HG03095 (cell line): ENCODE data around the gene PRKACB.
"Not testable (repeated sequence)": the region's sequence is repeated elsewhere in the genome, so short reads cannot be mapped to it uniquely, and the experiment has no call there.

Experiments
- ATAC-seq: cut with Tn5 transposase; IDR thresholded peaks from one replicate; pipeline ENCODE4 v1.9.1; 2021; ENCODE audit warnings: moderate library complexity; ENCODE audit not compliant: unreplicated experiment

PRKACB gene

DNA sequence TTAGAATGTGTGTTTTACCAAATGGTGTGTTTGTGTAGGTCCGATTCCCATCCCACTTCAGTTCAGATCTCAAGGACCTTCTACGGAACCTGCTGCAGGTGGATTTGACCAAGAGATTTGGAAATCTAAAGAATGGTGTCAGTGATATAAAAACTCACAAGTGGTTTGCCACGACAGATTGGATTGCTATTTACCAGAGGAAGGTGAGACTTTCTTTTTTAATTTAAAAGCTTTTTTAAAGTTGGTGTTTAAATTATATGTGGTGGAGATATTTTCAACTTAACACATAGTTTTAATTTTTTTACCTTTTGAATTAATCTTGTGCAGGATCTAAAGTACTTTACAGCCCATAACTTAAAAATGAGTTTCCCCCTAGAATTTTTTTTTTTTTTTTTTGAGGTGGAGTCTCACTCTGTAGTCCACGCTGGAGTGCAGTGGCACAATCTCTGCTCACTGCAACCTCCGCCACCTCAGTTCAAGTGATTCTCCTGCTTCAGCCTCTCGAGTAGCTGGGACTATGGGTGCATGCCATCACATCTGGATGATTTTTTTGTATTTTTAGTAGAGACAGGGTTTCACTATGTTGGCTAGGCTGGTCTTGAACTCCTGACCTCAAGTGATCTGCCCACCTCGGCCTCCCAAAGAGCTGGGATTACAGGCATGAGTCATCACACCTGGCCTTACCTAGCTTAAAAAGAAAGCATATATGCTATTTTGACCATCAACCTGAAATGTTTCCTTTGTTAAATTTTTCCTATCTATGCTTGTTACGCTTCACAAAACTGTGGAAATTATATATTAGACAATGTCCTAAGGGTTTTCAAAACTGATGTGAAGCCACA lies 70.3 kb downstream of the PRKACB start:
- ATAC-seq, result no peak

DNA sequence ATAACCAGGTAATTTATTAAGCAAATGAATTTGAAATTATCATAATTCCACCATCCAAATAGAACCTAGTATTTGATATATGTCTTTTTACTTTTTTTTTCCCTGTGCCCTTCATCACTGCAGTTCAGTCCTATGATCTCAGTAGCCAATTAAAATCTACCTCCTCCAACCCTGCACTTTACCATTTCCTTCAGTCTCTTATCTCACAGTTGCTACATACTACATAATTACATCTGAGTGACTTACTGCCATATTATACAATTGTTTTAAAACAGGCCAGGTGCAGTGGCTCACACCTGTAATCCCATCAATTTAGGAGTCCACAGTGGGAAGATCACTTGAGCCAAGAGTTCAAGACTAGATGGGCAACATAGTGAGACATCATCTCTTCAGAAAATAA lies 73.2 kb downstream of the PRKACB start:
- ATAC-seq, result no peak

DNA sequence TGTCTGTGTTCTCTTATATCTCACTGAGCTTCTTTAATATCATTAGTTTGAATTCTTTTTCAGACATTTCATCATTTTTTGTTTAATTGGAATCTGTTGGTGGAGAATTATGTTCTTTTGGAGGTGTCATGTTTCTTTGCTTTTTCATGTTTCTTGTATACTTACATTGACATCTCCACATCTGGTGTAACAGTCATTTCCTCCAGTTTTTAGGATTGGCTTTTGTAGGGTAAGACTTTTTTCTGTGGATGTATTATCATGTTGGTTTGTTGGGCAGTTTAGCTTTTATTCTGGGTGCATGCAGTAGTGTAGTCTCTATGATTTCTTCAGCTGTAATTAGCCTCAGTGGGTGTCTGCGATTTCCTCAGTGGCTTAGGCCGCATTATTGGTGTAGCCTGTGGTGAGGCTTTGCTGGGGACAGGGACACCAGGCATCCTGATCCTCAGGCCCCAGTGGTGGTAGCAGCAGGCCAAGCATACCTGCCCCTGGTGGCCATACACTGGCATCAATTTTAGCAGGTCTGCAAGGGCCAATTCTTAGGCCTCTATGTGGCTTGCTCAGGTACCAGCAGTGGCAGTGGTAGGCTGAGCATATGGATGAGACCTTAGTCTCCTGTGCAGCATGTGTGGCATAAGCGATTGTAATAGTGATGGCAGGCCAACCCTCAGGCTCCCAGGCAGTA lies 79.8 kb downstream of the PRKACB start:
- no peak for ATAC-seq

DNA sequence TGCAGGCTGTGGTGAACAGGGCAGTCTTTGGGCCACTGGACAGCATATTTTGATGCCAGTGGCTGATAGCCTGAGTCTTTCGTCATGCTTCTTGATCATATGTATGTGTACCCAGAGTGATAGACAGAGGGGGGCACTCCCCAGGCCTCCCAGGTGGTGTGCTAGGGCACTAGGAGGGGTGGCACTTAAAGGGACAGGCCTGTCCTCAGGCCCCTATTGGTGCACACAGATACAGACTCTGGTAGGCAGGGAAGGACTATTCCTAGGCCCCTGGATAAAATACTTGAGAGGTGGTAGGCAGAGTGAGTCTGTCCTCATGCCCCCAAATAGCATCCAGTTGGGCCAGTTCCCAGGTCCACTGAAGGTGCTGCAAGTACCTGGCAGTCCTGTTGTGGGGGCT lies 80.8 kb downstream of the PRKACB start:
- ATAC-seq, result no peak

DNA sequence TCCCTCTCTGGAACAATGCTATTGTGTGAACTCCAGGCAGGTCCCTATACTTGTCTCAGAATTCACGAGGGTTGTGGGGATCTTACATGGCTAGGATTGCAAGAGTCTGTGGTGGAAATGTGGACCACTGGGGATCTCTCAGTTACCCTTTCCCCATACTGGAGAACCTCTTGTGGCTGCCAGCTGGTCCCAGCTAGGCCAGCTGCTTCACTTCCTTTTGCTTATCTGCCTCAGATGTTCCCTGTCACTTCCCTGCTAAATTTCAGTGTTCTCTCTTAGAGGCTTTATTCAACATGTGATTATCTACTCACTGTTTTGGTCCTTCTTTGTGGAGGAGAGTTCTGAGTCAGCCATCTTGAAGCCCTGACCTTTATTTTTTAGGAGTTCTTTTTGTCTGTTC lies 81.6 kb downstream of the PRKACB start:
- ATAC-seq, result no peak

DNA sequence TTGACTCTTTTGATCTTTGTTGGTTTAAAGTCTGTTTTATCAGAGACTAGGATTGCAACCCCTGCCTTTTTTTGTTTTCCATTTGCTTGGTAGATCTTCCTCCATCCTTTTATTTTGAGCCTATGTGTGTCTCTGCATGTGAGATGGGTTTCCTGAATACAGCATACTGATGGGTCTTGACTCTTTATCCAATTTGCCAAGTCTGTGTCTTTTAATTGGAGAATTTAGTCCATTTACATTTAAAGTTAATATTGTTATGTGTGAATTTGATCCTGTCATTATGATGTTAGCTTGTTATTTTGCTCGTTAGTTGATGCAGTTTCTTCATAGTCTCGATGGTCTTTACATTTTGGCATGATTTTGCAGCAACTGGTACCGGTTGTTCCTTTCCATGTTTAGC lies 88.6 kb downstream of the PRKACB start:
- not testable (repeated sequence) for ATAC-seq

DNA sequence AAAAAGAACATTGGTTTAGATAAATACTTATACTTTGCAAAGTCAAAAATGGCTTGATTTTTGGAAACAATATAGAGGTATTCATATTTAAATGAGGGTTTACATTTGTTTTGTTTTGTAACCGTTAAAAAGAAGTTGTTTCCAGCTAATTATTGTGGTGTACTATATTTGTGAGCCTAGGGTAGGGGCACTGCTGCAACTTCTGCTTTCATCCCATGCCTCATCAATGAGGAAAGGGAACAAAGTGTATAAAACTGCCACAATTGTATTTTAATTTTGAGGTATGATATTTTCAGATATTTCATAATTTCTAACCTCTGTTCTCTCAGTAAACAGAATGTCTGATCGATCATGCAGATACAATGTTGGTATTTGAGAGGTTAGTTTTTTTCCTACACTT lies 92.2 kb downstream of the PRKACB start:
- no peak for ATAC-seq

DNA sequence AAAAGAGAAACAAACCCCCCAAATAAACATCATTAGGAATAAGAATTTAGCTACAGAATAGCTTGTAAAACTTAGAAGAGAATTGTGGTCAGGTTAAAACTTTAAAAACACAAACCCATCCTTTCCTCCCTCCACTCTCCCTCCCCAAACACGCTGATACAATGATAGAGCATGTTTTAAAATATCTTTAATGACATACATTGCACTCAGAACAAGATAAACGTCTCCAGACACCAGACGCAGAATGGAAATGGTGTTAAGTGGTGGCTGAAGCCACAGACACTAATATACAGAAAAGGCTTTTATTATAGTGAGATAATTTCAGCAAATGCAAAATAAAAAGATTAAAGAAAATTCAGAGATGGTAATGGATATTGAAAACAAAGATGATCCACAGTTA lies 98.6 kb downstream of the PRKACB start:
- no peak for ATAC-seq

DNA sequence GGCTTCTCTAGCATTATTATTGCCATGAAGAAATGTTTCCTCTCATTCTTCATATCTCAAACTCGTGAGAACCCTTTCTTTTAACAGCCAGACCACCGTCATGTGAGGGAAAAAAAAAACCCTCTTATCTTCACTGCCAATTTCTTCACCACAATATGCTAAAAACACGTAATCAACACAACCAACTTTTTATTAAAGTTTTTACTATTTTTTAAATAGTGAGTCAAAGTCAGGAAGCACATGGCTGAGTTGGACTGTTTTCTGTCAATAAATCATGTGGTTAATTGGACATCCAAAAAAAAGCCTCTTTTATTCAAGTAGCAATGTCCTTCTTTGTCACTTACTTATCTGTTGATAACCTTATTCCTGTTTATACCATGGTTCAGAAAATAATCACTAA lies 101.5 kb downstream of the PRKACB start:
- no peak for ATAC-seq

DNA sequence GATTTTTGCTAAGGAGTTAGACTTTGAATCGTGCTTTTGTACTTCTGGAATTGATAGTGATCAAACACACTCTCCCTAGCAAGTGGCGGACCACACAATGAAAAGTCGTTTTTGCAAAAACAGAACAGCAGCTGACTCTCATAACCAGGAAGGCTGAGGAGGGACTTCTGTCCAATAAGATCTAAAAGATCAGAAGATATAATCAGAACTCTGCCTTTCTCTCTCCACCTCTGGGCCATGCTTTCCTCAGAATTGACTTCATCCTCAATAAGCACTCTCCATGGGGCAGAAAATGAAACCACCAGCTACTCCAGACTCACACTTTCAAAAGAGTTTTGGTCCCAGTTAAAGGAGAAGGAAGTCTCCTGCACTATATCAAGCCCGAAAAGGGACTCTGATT lies 102.1 kb downstream of the PRKACB start:
- ATAC-seq, result no peak

DNA sequence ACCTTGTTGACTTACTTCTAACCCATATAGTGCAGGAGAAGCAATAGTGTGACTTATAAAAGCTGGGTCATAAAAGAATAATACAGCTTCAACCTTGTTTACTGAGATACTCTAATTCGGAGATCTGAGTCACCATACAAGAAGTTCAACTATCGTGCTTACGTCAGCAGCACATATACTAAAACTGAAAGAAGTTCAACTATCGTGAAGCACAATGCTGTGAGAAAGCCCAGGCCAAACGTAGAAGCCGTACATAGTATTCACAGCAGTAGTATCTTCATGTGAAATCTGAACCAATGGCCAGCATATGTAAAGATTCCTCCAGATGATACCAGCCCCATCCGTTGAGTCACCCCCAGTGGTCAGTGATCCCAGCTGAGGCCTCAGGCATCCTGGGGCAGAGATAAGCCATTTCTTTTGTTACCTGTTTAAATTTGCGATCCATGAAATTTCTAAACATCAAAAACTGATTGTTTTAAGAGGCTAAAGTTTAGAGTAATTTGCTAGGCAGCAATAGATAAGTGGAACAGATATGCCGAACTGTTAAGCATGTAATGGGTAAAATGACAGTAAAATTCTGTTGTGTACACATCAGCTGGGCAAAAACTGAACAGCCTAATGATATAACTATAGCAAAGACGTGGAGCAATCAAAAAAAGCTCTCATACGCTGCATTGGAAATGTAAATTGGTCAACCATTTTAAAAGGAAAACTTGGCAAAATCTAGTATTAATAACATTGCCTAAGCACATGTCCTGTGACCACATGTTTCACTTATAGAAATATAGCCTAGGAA lies 103.6 kb downstream of the PRKACB start:
- ATAC-seq, result no peak

DNA sequence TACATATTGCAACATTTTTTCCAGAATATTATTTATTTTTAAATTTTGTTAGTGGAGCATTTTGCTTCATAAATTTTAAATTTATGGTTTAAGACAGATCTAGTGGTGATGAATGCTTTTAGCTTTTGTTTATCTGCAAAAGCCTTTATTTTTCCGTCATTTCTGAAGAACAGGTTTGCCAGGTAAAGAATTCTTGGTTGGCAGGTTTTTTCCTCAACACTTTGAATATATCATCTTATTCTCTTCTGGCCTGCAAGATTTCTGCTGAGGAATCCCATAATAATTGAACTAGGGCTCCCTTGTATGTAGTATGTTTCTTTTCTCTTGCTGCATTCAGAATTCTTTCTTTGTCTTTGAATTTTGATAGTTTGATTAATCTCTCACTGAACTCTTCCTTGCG lies 106.6 kb downstream of the PRKACB start:
- ATAC-seq, result no peak

DNA sequence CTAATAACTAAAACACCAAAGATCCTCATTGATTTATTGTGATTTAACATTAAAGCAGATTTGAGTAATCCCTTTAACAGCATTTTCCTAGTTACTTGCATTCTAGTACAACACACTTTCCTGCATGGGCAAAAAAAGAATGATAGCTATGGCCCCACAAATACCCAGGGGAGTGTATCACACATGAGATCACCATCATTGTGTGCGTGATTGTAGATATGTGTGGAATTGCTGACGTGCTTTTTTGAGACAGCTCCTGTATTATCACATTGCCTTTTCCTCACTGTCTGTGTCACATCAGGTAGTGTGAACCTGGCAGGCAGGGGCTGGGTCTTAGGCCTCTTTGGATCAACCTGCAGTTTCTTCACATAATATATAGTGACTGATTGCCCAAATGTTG lies 109.0 kb downstream of the PRKACB start:
- ATAC-seq, result no peak

DNA sequence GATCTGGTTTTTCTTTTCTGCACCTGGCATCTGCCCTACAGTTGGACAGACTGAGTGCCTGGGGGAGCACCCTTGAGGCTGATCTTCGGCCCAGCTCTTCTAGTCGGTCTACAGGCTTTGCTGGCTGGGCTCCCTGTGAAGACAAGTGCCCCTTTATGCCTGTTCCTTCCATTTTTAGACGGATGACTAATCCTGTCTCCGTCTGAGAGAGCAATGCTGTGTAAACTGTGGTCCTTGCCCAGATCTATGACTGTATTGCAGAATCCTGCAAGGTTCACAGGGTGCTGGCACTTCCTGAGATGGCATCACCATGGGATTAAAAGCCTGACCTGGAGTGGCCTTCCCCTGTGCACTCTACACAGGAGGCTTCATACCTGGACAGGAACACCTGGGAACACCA lies 109.8 kb downstream of the PRKACB start:
- ATAC-seq, result no peak

DNA sequence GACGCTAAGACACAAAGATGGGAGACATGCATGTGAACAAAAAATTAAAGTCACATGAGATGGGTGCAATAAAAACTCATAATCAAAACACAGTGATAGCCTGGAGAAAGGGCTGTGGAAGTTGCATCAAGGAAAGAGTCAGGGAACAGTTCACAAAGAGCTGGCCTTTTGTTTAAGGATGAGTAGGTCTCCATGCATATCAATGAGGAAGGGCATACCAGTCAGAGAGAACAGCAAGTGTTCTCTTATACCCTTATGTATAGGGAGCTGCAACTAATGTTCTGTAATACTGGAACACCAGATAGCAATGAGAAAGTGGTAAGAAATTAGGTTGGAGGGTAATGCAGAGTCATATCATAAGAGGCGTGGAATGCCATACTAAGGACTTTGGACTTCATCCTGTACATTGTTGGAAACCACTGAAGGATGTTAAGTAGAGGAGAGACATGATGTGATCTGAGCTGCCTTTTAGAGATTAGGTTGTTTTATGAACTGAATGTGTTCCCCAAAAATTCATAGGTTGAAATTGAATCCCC lies 110.7 kb downstream of the PRKACB start:
- ATAC-seq, result no peak

DNA sequence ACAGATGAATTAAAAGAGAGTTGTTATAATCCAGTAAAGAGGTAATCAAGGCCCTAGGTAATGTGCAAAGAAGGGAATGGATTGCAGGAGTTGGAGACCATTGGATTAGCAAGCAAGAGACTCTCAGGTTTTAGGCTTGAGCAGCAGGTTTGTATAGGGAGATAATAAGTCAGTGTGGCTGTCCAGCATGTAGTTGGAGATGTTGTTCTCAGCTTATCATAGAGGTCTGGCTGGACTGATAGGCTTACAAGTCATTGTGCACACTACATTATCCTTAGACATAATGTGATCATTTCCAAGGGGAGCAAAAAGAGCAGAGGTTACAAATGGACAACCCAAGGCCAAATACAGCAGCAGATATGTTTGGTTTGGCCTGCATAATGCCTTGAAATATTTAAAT lies 111.5 kb downstream of the PRKACB start:
- ATAC-seq, result no peak

DNA sequence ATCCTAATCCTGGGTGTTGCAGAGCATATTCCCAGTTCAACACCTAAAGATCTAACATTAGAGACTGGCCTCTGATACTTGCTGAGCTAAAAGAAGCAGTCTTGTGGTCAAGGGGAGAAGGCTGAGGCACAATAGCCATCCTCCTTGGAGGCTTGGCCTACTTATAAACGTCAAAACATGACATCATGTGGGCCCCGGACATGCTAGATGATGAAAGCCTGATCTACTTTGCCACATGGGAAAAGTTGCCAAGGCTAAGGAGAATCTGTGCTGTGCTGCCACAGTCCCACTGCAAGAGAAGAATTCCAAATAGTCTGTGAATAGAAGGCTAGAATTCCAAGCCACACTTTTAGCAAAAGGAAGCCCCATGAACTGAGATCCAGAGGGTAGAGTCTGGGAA lies 113.5 kb downstream of the PRKACB start:
- no peak for ATAC-seq

DNA sequence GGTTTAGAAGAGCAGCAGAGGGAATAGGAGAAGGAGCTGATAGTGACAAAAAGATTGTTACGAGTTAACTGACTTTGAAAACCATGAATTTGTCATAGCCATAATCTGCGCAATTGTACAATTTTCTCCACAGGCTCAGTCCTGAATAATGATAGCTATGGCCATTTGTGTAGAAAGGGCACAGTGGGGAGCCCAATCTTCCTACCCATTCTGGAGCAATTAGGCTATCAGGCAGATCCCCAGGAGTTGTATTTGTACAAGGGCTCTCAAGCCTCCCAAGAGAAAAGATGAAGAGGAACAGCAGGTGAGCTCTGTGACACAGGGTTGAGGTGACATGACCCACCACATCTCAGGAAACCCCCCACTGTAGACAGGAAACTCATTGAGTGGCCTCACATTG lies 115.3 kb downstream of the PRKACB start:
- no peak for ATAC-seq

DNA sequence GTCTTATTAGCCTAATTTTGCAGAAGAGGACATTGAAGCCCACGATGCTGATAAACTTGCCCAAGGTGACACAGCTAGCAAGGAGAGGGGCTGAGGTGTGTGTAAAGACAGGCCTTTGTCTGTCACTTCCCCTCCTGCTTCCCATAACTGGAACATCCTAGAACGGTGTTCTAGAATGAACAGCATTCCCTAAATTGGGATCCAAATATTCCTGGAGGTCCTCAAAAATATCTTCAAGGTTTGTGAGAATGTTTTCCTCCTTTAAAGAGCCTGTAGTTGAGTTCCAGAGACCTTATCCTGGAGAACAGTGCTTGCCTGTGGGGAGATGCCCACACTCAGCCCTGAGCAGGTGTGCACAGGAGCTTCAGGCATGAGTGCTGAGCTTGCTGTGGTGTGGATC lies 115.9 kb downstream of the PRKACB start:
- no peak for ATAC-seq

DNA sequence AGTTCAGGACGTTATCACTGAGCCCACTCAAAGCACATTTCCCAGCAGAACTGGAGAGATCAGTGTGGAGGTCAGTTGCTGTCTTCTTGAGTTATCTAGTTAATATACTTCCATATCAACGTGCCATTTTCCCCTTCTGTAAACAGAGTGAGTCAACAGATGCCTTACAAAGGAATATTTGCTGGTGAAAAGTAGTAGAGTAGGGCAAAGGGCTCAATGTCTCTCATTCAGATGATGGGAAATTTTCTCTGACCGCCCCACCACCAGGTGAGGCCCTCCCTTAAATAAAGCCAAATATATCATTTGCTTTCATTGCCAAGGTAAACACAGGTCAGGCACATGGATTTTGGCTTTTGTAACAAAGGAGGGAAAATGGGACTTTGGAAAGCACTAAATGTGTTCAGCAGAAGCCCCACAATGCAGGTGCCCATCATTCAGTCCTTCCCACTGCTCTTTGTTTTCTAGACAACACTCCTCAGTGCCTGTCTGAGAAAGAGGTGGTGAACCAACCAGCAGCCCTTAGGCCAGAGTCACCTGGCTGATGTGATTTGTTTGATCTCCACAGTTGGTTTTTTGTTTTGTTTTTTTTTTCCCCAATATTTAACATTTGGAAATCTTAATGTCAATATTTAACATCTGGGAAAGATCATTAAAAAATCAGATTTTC lies 116.9 kb downstream of the PRKACB start:
- no peak for ATAC-seq

DNA sequence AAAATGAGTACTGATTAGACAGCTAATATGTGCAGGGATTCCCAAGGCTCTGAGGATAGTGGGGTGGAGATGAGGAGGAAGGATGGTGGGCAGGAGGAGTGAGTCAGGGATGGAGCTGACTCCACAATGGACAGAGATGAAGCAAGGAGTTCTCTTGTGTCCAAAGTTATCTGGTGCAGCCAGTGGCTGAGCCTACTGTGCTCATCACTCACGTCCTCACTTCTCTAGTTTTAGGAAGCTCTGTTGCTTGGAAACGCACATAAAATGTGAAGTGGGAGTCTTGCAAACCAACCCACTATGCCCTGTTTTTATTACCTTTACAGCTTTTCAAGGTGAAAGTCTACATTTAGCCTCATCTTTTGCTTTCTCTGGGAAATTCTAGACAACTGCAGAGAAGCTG lies 120.9 kb downstream of the PRKACB start:
- ATAC-seq, result no peak
